Activated CD8-positive, alpha-beta T cell treated with anti-CD3 and anti-CD28 coated beads, Interleukin-2, amount 10 ng/mL, durations not matched to agents 7 days and 5 days (primary cell): ENCODE data around the gene PHEX. TPM values are rescaled to one million over a fixed set of nuclear protein-coding genes. Genes with fewer than 3 reads are reported as not detected.

Experiments used
- ATAC-seq: fragments of 150-1000 bp; cut with Tn5 transposase; one replicate; pipeline ENCODE4 v1.10.0; 2021; ENCODE audit warnings: moderate library complexity
- CTCF ChIA-PET: fragments of 350-600 bp; sonication (Branson Sonifier 250); formaldehyde crosslinking; loops from one replicate; lab custom pipeline; 2021; ENCODE audit warnings: antibody characterized with exemption; lab: Charles Lee
- POLR2A ChIA-PET: fragments of 350-600 bp; sonication (Branson Sonifier 250); formaldehyde crosslinking; loops from one replicate; lab custom pipeline; 2021; ENCODE audit warnings: antibody characterized with exemption; lab: Charles Lee
- DNase-seq: peaks from one replicate; pipeline ENCODE4 v3.0.0-alpha.2; 2020
- H3K27ac Mint-ChIP-seq: one replicate; pipeline ENCODE4 v1.8.0; 2021; ENCODE audit warnings: mild to moderate bottlenecking, mixed read lengths
- H3K27me3 Mint-ChIP-seq: one replicate; pipeline ENCODE4 v1.8.0; 2021; ENCODE audit warnings: low read depth, mixed read lengths
- H3K36me3 Mint-ChIP-seq: one replicate; pipeline ENCODE4 v1.8.0; 2021; ENCODE audit warnings: low read depth, mixed read lengths
- H3K4me1 Mint-ChIP-seq: one replicate; pipeline ENCODE4 v1.8.0; 2021; ENCODE audit warnings: low read depth, mixed read lengths
- H3K4me3 Mint-ChIP-seq: one replicate; pipeline ENCODE4 v1.8.0; 2021; ENCODE audit warnings: mild to moderate bottlenecking, mixed read lengths
- H3K9me3 Mint-ChIP-seq: one replicate; pipeline ENCODE4 v1.8.0; 2022; ENCODE audit warnings: mixed read lengths; ENCODE audit not compliant: insufficient read depth
- total RNA-seq, 2 experiments: library from RNA; stranded (reverse); gene quantifications; one replicate each; pipeline ENCODE4 v1.2.3, GENCODE V29; 2021

Gene PHEX
- total RNA-seq, 2 experiments from 2014 or later, result 0.16 to 0.24 TPM

- CTCF ChIA-PET, result no interaction called here
- Mint-ChIP-seq H3K27ac (no peak overlapping the region), H3K36me3 (no peaks in the 10 kb centered on the region), H3K9me3 (no peaks in the 10 kb centered on the region), H3K27me3 (no peaks in the 10 kb centered on the region), H3K4me1 (no peaks in the 10 kb centered on the region), H3K4me3 (no peak overlapping the region)
- POLR2A ChIA-PET, result no interaction called here
- ATAC-seq, result no peak
- no peak for DNase-seq
Measured at GRCh38 chrX:22110729-22111494, 78.8 kb downstream of the PHEX start.

GRCh38 chrX:22116605-22117546 lies 84.8 kb downstream of the PHEX start:
- no peak for DNase-seq
- no peaks in the 10 kb centered on the region for H3K9me3 Mint-ChIP-seq
- no peaks in the 10 kb centered on the region for H3K36me3 Mint-ChIP-seq
- ATAC-seq, result no peak
- ChIA-PET CTCF (no interaction called here), POLR2A (no interaction called here)
- H3K27me3 Mint-ChIP-seq, result no peaks in the 10 kb centered on the region
- no peak overlapping the region for H3K4me3 Mint-ChIP-seq
- no peaks in the 10 kb centered on the region for H3K4me1 Mint-ChIP-seq
- no peak overlapping the region for H3K27ac Mint-ChIP-seq

GRCh38 chrX:22117633-22118032 lies 85.5 kb downstream of the PHEX start:
- H3K27ac Mint-ChIP-seq, result no peak overlapping the region
- no peaks in the 10 kb centered on the region for H3K9me3 Mint-ChIP-seq
- CTCF ChIA-PET, result no interaction called here
- POLR2A ChIA-PET, result interaction anchor here (0.7 kb wide), 1 partner anchor 127 kb away, joined by 3 read pairs; no protein-coding TSS in a partner anchor
- H3K27me3 Mint-ChIP-seq, result no peaks in the 10 kb centered on the region
- no peak for DNase-seq
- no peaks in the 10 kb centered on the region for H3K4me1 Mint-ChIP-seq
- H3K4me3 Mint-ChIP-seq, result no peak overlapping the region
- no peaks in the 10 kb centered on the region for H3K36me3 Mint-ChIP-seq
- no peak for ATAC-seq

- Mint-ChIP-seq H3K27ac (no peak overlapping the region), H3K36me3 (no peaks in the 10 kb centered on the region), H3K4me1 (no peaks in the 10 kb centered on the region), H3K4me3 (no peak overlapping the region), H3K9me3 (no peaks in the 10 kb centered on the region), H3K27me3 (no peaks in the 10 kb centered on the region)
- ChIA-PET POLR2A (interaction anchor here (0.7 kb wide), 1 partner anchor 127 kb away, joined by 3 read pairs; no protein-coding TSS in a partner anchor), CTCF (no interaction called here)
- no peak for DNase-seq
- no peak for ATAC-seq
Measured at GRCh38 chrX:22118161-22118830, 86.2 kb downstream of the PHEX start.

- DNase-seq, result no peak
- Mint-ChIP-seq H3K36me3 (no peaks in the 10 kb centered on the region), H3K4me1 (no peaks in the 10 kb centered on the region), H3K27me3 (no peaks in the 10 kb centered on the region), H3K4me3 (no peak overlapping the region), H3K27ac (no peak overlapping the region), H3K9me3 (no peaks in the 10 kb centered on the region)
- ChIA-PET POLR2A (interaction anchor here (0.7 kb wide), 1 partner anchor 10 kb away, joined by 3 read pairs; no protein-coding TSS in a partner anchor), CTCF (interaction anchor here (2.1 kb wide), 1 partner anchor 15 kb away, joined by 13 read pairs; no protein-coding TSS in a partner anchor)
- no peak for ATAC-seq
Measured at GRCh38 chrX:22121161-22121560, 89.0 kb downstream of the PHEX start.

GRCh38 chrX:22122510-22122909 lies 90.4 kb downstream of the PHEX start:
- H3K4me1 Mint-ChIP-seq, result no peaks in the 10 kb centered on the region
- ATAC-seq (no peak), DNase-seq (no peak)
- H3K36me3 Mint-ChIP-seq, result no peaks in the 10 kb centered on the region
- ChIA-PET POLR2A (no interaction called here), CTCF (interaction anchor here (2.1 kb wide), 1 partner anchor 13 kb away, joined by 13 read pairs; no protein-coding TSS in a partner anchor)
- H3K9me3 Mint-ChIP-seq, result no peaks in the 10 kb centered on the region
- no peak overlapping the region for H3K27ac Mint-ChIP-seq
- no peaks in the 10 kb centered on the region for H3K27me3 Mint-ChIP-seq
- no peak overlapping the region for H3K4me3 Mint-ChIP-seq

GRCh38 chrX:22124098-22124497 lies 92.0 kb downstream of the PHEX start:
- no peaks in the 10 kb centered on the region for H3K4me1 Mint-ChIP-seq
- H3K4me3 Mint-ChIP-seq, result no peak overlapping the region
- ATAC-seq, result no peak
- no peaks in the 10 kb centered on the region for H3K27me3 Mint-ChIP-seq
- CTCF ChIA-PET, result interaction anchor here (1.0 kb wide), 1 partner anchor 139 kb away, joined by 4 read pairs; no protein-coding TSS in a partner anchor
- no peaks in the 10 kb centered on the region for H3K9me3 Mint-ChIP-seq
- POLR2A ChIA-PET, result no interaction called here
- H3K27ac Mint-ChIP-seq, result no peak overlapping the region
- no peak for DNase-seq
- no peaks in the 10 kb centered on the region for H3K36me3 Mint-ChIP-seq

- Mint-ChIP-seq H3K27ac (no peak overlapping the region), H3K4me1 (no peaks in the 10 kb centered on the region), H3K27me3 (no peaks in the 10 kb centered on the region), H3K36me3 (no peaks in the 10 kb centered on the region), H3K4me3 (no peak overlapping the region), H3K9me3 (no peaks in the 10 kb centered on the region)
- DNase-seq, result no peak
- ChIA-PET POLR2A (no interaction called here), CTCF (no interaction called here)
- no peak for ATAC-seq
Measured at GRCh38 chrX:22125481-22125880, 93.4 kb downstream of the PHEX start.

GRCh38 chrX:22126327-22126726 lies 94.2 kb downstream of the PHEX start:
- no peak for DNase-seq
- H3K27me3 Mint-ChIP-seq, result no peaks in the 10 kb centered on the region
- no peaks in the 10 kb centered on the region for H3K36me3 Mint-ChIP-seq
- ChIA-PET POLR2A (no interaction called here), CTCF (no interaction called here)
- no peaks in the 10 kb centered on the region for H3K9me3 Mint-ChIP-seq
- H3K4me3 Mint-ChIP-seq, result no peak overlapping the region
- no peak for ATAC-seq
- no peak overlapping the region for H3K27ac Mint-ChIP-seq
- H3K4me1 Mint-ChIP-seq, result no peaks in the 10 kb centered on the region

GRCh38 chrX:22128961-22129360 lies 96.8 kb downstream of the PHEX start:
- H3K27ac Mint-ChIP-seq, result no peak overlapping the region
- no peaks in the 10 kb centered on the region for H3K9me3 Mint-ChIP-seq
- H3K4me1 Mint-ChIP-seq, result no peaks in the 10 kb centered on the region
- no peak for ATAC-seq
- CTCF ChIA-PET, result no interaction called here
- H3K4me3 Mint-ChIP-seq, result no peak overlapping the region
- POLR2A ChIA-PET, result no interaction called here
- no peak for DNase-seq
- no peaks in the 10 kb centered on the region for H3K36me3 Mint-ChIP-seq
- H3K27me3 Mint-ChIP-seq, result no peaks in the 10 kb centered on the region

- Mint-ChIP-seq H3K9me3 (no peaks in the 10 kb centered on the region), H3K4me3 (no peak overlapping the region), H3K27me3 (no peaks in the 10 kb centered on the region), H3K4me1 (no peaks in the 10 kb centered on the region), H3K36me3 (no peaks in the 10 kb centered on the region), H3K27ac (no peak overlapping the region)
- DNase-seq, result no peak
- no peak for ATAC-seq
- CTCF ChIA-PET, result interaction anchor here (1.6 to 4.1 kb wide), 5 partner anchors 10 to 613 kb away, joined by 3 to 35 read pairs (median 15); no protein-coding TSS in a partner anchor
- POLR2A ChIA-PET, result no interaction called here
Measured at GRCh38 chrX:22134681-22135080, 102.6 kb downstream of the PHEX start.
